ENCODE data around the gene TNP2. TPM values are rescaled to one million over a fixed set of nuclear protein-coding genes. Genes with fewer than 3 reads are reported as not detected.
A peak's percentile ranks its signal among the peaks of the same experiment; 100 is the strongest.

TNP2 gene
- total RNA-seq, 8 experiments from 2014 or later: 0.17 to 0.66 (median 0.55) TPM; not detected in 2

- Histone ChIP-seq H3K27ac (no peak overlapping the region), H3K4me1 (replicated peaks in 1 of 2) (peaks cover under 1 to 3% of the 10 kb centered on the region in 2 donors), H3K4me3 (no peak overlapping the region)
- peak in 3 of 8 experiments; percentile 2 to 11 (median 4) for ATAC-seq (replicated peaks in 6 of 8)
- in situ Hi-C loops (cut with MboI; ENCODE audit: low pct_unique_long_range_greater_than_20kb in 2 of 9, low sequenced_read_pairs in 9 of 9, unreplicated experiment in 9 of 9): loop anchor here (10.0 to 25.0 kb wide), 2 partner anchors 285 to 287 kb away; no protein-coding TSS in a partner anchor
- 81 to 100% (median 89%) methylated on average over 4 to 14 of the region's 63 CpGs; no CpG with 5 or more reads in 6 of the 10 experiments for WGBS, 10 experiments
These were observed 19.7 kb downstream of the TNP2 start for GRCh38 chr16:11249233-11250061.

- no peak overlapping the region for H3K4me3 ChIP-seq
- ATAC-seq (replicated peaks in 6 of 8): no peak
- 73 to 100% (median 90%) methylated on average over 2 to 7 of the region's 8 CpGs; no CpG with 5 or more reads in 2 of the 10 experiments for WGBS, 10 experiments
These were observed 21.0 kb downstream of the TNP2 start for GRCh38 chr16:11248133-11248532.

GRCh38 chr16:11245988-11246387, 23.1 kb downstream of the TNP2 start:
- in situ Hi-C loops (cut with MboI; ENCODE audit: low pct_unique_long_range_greater_than_20kb in 2 of 9, low sequenced_read_pairs in 9 of 9, unreplicated experiment in 9 of 9): no loop called here
- H3K27ac ChIP-seq: no peak overlapping the region
- no peak for ATAC-seq (replicated peaks in 6 of 8)
- no peaks in the 10 kb centered on the region for H3K4me1 ChIP-seq (replicated peaks in 1 of 2)
- no peak overlapping the region for H3K4me3 ChIP-seq

More at GRCh38 chr16:11248133-11248532, 21.0 kb downstream of the TNP2 start:
- H3K4me1 ChIP-seq (replicated peaks in 1 of 2): peaks cover 0 to 2% of the 10 kb centered on the region in 2 donors
- in situ Hi-C loops (cut with MboI; ENCODE audit: low pct_unique_long_range_greater_than_20kb in 2 of 9, low sequenced_read_pairs in 9 of 9, unreplicated experiment in 9 of 9): no loop called here
- no peak overlapping the region for H3K27ac ChIP-seq

GRCh38 chr16:11245222-11245737, 23.8 kb downstream of the TNP2 start:
- H3K4me3 ChIP-seq: no peak overlapping the region
- 32 to 83% (median 61%) methylated on average over 1 to 5 of the region's 5 CpGs; no CpG with 5 or more reads in 2 of the 10 experiments for WGBS, 10 experiments
- in situ Hi-C loops (cut with MboI; ENCODE audit: low pct_unique_long_range_greater_than_20kb in 2 of 9, low sequenced_read_pairs in 9 of 9, unreplicated experiment in 9 of 9): no loop called here
- H3K4me1 ChIP-seq (replicated peaks in 1 of 2): no peaks in the 10 kb centered on the region
- ATAC-seq (replicated peaks in 6 of 8): no peak
- H3K27ac ChIP-seq: no peak overlapping the region

GRCh38 chr16:11242658-11243057, 26.5 kb downstream of the TNP2 start:
- WGBS, 10 experiments: 16 to 100% (median 73%) methylated on average over 1 to 9 of the region's 12 CpGs

GRCh38 chr16:11241480-11242204, 27.5 kb downstream of the TNP2 start:
- in situ Hi-C loops (cut with MboI; ENCODE audit: low pct_unique_long_range_greater_than_20kb in 2 of 9, low sequenced_read_pairs in 9 of 9, unreplicated experiment in 9 of 9): no loop called here
- no peak overlapping the region for H3K27ac ChIP-seq
- WGBS, 10 experiments: 38 to 97% (median 83%) methylated on average over 2 to 5 of the region's 5 CpGs
- no peak for ATAC-seq (replicated peaks in 6 of 8)
- no peaks in the 10 kb centered on the region for H3K4me1 ChIP-seq (replicated peaks in 1 of 2)
- no peak overlapping the region for H3K4me3 ChIP-seq

More at GRCh38 chr16:11242658-11243057, 26.5 kb downstream of the TNP2 start:
- Histone ChIP-seq H3K27ac (no peak overlapping the region), H3K4me3 (no peak overlapping the region), H3K4me1 (replicated peaks in 1 of 2) (no peaks in the 10 kb centered on the region)
- ATAC-seq (replicated peaks in 6 of 8): no peak
- in situ Hi-C loops (cut with MboI; ENCODE audit: low pct_unique_long_range_greater_than_20kb in 2 of 9, low sequenced_read_pairs in 9 of 9, unreplicated experiment in 9 of 9): no loop called here

GRCh38 chr16:11240636-11241473, 28.3 kb downstream of the TNP2 start:
- 20 to 100% (median 82%) methylated on average over 1 to 5 of the region's 10 CpGs; no CpG with 5 or more reads in 3 of the 10 experiments for WGBS, 10 experiments
- H3K4me3 ChIP-seq: no peak overlapping the region
- in situ Hi-C loops (cut with MboI; ENCODE audit: low pct_unique_long_range_greater_than_20kb in 2 of 9, low sequenced_read_pairs in 9 of 9, unreplicated experiment in 9 of 9): no loop called here
- H3K27ac ChIP-seq: no peak overlapping the region
- H3K4me1 ChIP-seq (replicated peaks in 1 of 2): no peaks in the 10 kb centered on the region
- ATAC-seq (replicated peaks in 6 of 8): no peak

- in situ Hi-C loops (cut with MboI; ENCODE audit: low pct_unique_long_range_greater_than_20kb in 2 of 9, low sequenced_read_pairs in 9 of 9, unreplicated experiment in 9 of 9): no loop called here
- Histone ChIP-seq H3K4me1 (replicated peaks in 1 of 2) (no peaks in the 10 kb centered on the region), H3K4me3 (no peak overlapping the region), H3K27ac (no peak overlapping the region)
- WGBS, 10 experiments: 50 to 100% (median 80%) methylated on average over 1 to 8 of the region's 10 CpGs; no CpG with 5 or more reads in 1 of the 10 experiments
- ATAC-seq (replicated peaks in 6 of 8): no peak
These were observed 29.2 kb downstream of the TNP2 start for GRCh38 chr16:11239644-11240632.

- 88 to 100% (median 100%) methylated on average over 1 to 10 of the region's 15 CpGs; no CpG with 5 or more reads in 1 of the 10 experiments for WGBS, 10 experiments
- in situ Hi-C loops (cut with MboI; ENCODE audit: low pct_unique_long_range_greater_than_20kb in 2 of 9, low sequenced_read_pairs in 9 of 9, unreplicated experiment in 9 of 9): no loop called here
- H3K4me1 ChIP-seq (replicated peaks in 1 of 2): no peaks in the 10 kb centered on the region
- H3K27ac ChIP-seq: no peak overlapping the region
- H3K4me3 ChIP-seq: no peak overlapping the region
- peak in 1 of 8 experiments; percentile 20 for ATAC-seq (replicated peaks in 6 of 8)
These were observed 30.6 kb downstream of the TNP2 start for GRCh38 chr16:11238272-11239202.

- Histone ChIP-seq H3K4me3 (no peak overlapping the region), H3K4me1 (replicated peaks in 1 of 2) (no peaks in the 10 kb centered on the region), H3K27ac (no peak overlapping the region)
- no peak for ATAC-seq (replicated peaks in 6 of 8)
- in situ Hi-C loops (cut with MboI; ENCODE audit: low pct_unique_long_range_greater_than_20kb in 2 of 9, low sequenced_read_pairs in 9 of 9, unreplicated experiment in 9 of 9): no loop called here
- WGBS, 10 experiments: 70 to 100% (median 91%) methylated on average over 1 to 8 of the region's 10 CpGs; no CpG with 5 or more reads in 3 of the 10 experiments
These were observed 32.5 kb downstream of the TNP2 start for GRCh38 chr16:11236461-11237254.
